Adrenal gland (tissue), 12 donors: ENCODE measurements around the gene RSAD1. TPM values are rescaled to one million over a fixed set of nuclear protein-coding genes. Genes with fewer than 3 reads are reported as not detected.

Experiments used
- DNase-seq, 7 donors: peaks; one replicate each; pipeline ENCODE4 v3.0.0-alpha.2; 2019 to 2020
- H3K27ac ChIP-seq, 5 donors: fragments of 200-600 bp; sonication (generic) in 4 of 5; 1 replicate in 3 of 5; 2 replicates in 2 of 5; pipeline versions ENCODE4 v1.5.1 to v1.8.0; 2016 to 2020; ENCODE audit warnings: mild to moderate bottlenecking in 1 of 5
- H3K27me3 ChIP-seq: fragments of 200-600 bp; 2 replicates; pipeline ENCODE4 v1.8.0; 2021
- H3K36me3 ChIP-seq, 2 donors: fragments of 200-600 bp; replicated peaks in 1 of 2; 1 replicate in 1 of 2; 2 replicates in 1 of 2; pipeline versions ENCODE4 v1.5.1 to v1.8.0; 2018 to 2022
- H3K4me1 ChIP-seq, 2 donors: fragments of 200-600 bp; replicated peaks in 1 of 2; 1 replicate in 1 of 2; 2 replicates in 1 of 2; pipeline versions ENCODE4 v1.5.1 to v1.8.0; 2018 to 2021
- H3K4me3 ChIP-seq, 4 donors: fragments of 200-600 bp; sonication (generic) in 3 of 4; one replicate each; pipeline ENCODE4 v1.5.1; 2016 to 2018
- H3K9me3 ChIP-seq, 3 donors: fragments of 200-600 bp; sonication (generic) in 1 of 3; replicated peaks in 1 of 3; 1 replicate in 2 of 3; 2 replicates in 1 of 3; pipeline versions ENCODE4 v1.5.1 to v1.8.0; 2016 to 2021
- POLR2A ChIP-seq, 2 donors: fragments of 450-650 bp; IDR thresholded peaks; one replicate each; pipeline ENCODE4 v1.6.1; 2017; ENCODE audit warnings: antibody characterized with exemption in 2 of 2, mild to moderate bottlenecking in 2 of 2, moderate library complexity in 1 of 2
- WGBS, 4 donors: extraction: QIAGEN DNeasy Blood & Tissue Kit in 2 of 4; methylation state at CpG; one replicate each; pipeline versions ENCODE4 v1.1.5 to v1.1.7; 2013 to 2017; 5-methylcytosine and 5-hydroxymethylcytosine counted together
- intact Hi-C, 2 donors: fragments of 100-400 bp; cut with DNase I; formaldehyde crosslinking; loops; one replicate each; pipeline versions ENCODE4 v1.14.1 to v1.15.0; 2022 to 2023
- polyA plus RNA-seq, 3 donors: library from polyadenylated mRNA; stranded (reverse); fragments of 200-250 nt in 2 of 3; fragments of 350-450 nt in 1 of 3; fragmentation: Illumina TruSeq in 1 of 3; extraction: RNeasy Lipid Tissue Mini Kit (QIAGEN cat#74804) in 1 of 3; gene quantifications; one replicate each; pipeline ENCODE4 v1.2.3, GENCODE V29; 2013 to 2014
- total RNA-seq, 9 donors: library from RNA; depleted of rRNA in 4 of 9; stranded (reverse); fragments of >200 nt in 4 of 9; fragments of 120-200 nt in 1 of 9; fragmentation: NEBNext Ultra II Directional in 1 of 9; extraction: Animal tissue kit (Norgen Biotek cat#: 25700) in 1 of 9; gene quantifications; one replicate each; pipeline versions ENCODE4 v1.1.0 to v1.2.4, GENCODE V29; 2013 to 2023
- TF ChIP-seq, protein P1 (sequence below), 6 experiments: fragments of 450-650 bp in 4 of 6; fragments of 200-600 bp in 2 of 6; sonication (generic) in 1 of 6; IDR thresholded peaks; 1 replicate in 5 of 6; 2 replicates in 1 of 6; pipeline versions ENCODE4 v1.5.1 to v1.8.0; 2016 to 2021; ENCODE audit warnings: antibody characterized with exemption in 6 of 6, mild to moderate bottlenecking in 2 of 6, moderate library complexity in 1 of 6
- donor health status: healthy with polysubstance abuse.
- donor health status: Bipolar disorder and iron deficiency.
- donor health status: DM: yes; HTN: yes; CAD: no.
- donor health status: DM: no; HTN: no; CAD: no.
- donor health status: DM: no; HTN: no; CAD: no.
- donor health status: DM: yes; HTN: yes; CAD: no.

RSAD1 gene
- total and polyA plus RNA-seq, 12 donors, result 28.4 to 77.3 (median 51.8) TPM

DNA sequence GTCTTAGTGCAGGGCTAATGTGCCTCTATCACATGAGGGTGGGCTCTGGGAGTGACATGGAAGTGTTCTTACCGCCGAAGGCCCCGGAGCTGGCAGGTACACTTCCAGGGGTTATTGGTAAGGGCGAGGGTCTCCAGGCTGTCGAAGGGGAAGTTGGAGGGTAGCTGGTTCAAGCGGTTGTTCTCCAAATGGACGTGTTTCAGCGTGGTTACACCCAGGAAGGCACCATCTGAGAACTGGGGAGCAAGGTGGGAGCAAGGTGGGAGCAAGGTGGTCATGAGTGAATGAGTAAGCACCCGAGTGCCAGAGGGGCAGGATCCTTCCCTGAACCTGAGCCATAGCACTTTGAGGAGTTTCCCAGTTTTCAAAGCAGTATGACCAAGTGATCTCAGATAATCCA is 13.0 kb upstream of the RSAD1 start:
- no peak for TF ChIP-seq POLR2A (IDR thresholded peaks at IDR 0.05)
- TF ChIP-seq, protein P1, sequence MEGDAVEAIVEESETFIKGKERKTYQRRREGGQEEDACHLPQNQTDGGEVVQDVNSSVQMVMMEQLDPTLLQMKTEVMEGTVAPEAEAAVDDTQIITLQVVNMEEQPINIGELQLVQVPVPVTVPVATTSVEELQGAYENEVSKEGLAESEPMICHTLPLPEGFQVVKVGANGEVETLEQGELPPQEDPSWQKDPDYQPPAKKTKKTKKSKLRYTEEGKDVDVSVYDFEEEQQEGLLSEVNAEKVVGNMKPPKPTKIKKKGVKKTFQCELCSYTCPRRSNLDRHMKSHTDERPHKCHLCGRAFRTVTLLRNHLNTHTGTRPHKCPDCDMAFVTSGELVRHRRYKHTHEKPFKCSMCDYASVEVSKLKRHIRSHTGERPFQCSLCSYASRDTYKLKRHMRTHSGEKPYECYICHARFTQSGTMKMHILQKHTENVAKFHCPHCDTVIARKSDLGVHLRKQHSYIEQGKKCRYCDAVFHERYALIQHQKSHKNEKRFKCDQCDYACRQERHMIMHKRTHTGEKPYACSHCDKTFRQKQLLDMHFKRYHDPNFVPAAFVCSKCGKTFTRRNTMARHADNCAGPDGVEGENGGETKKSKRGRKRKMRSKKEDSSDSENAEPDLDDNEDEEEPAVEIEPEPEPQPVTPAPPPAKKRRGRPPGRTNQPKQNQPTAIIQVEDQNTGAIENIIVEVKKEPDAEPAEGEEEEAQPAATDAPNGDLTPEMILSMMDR (IDR thresholded peaks at IDR 0.05), result no peak
- Histone ChIP-seq H3K36me3 (peaks cover 0 to 20% of the 10 kb centered on the region in 2 donors), H3K27ac (no peak overlapping the region), H3K4me1 (peaks cover 22% of the 10 kb centered on the region in 2 donors), H3K9me3 (no peaks in the 10 kb centered on the region), H3K4me3 (no peak overlapping the region), H3K27me3 (no peaks in the 10 kb centered on the region)
- intact Hi-C loops, result no loop called here
- no peak for DNase-seq
- 90 to 96% (median 93%) methylated on average over 9 of the region's 9 CpGs for WGBS, 4 donors

DNA sequence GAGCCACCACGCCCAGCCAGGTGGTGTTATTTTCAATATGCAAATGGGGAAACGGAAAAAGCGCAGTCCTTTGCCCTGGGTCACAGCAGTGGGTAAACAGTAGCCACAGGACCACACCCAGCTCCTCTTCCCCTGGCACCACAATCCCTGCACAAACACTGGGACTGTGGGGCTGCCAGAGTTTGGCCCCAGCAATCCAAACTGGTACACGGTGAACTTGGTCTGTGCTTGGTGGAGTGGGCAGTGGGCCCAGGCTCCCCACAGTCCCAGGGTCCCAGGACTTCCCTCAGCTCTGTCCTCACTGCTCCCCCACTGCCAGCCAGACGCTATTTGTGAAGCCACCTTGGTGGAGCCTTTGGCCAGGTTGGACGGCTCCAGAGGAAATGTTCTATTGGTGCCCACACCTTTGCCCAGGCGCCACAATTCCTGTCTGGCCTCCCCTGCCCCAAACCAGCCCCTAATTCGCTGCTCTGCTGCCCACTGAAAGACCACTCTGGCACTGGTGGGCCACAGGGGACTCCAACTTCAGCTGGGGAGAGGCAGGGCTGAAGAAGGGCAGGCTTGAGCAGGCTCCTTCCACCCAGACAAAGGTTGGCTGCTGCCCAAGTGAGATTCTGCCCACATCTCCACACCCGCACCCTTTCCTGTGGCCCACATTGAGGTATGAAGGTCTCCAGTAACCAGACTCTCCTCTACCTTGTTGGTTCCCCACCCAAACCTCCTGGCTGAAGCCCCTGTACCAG is 12.1 kb upstream of the RSAD1 start:
- Histone ChIP-seq H3K4me1 (peaks cover 22% of the 10 kb centered on the region in 2 donors), H3K27me3 (no peaks in the 10 kb centered on the region), H3K9me3 (no peaks in the 10 kb centered on the region), H3K4me3 (no peak overlapping the region), H3K36me3 (peaks cover 0 to 13% of the 10 kb centered on the region in 2 donors), H3K27ac (no peak overlapping the region)
- DNase-seq, result no peak
- TF ChIP-seq, protein P1 (IDR thresholded peaks at IDR 0.05), result no peak
- TF ChIP-seq POLR2A (IDR thresholded peaks at IDR 0.05), result no peak
- intact Hi-C loops, result no loop called here
- WGBS, 4 donors, result 88 to 94% (median 91%) methylated on average over 9 of the region's 9 CpGs

DNA sequence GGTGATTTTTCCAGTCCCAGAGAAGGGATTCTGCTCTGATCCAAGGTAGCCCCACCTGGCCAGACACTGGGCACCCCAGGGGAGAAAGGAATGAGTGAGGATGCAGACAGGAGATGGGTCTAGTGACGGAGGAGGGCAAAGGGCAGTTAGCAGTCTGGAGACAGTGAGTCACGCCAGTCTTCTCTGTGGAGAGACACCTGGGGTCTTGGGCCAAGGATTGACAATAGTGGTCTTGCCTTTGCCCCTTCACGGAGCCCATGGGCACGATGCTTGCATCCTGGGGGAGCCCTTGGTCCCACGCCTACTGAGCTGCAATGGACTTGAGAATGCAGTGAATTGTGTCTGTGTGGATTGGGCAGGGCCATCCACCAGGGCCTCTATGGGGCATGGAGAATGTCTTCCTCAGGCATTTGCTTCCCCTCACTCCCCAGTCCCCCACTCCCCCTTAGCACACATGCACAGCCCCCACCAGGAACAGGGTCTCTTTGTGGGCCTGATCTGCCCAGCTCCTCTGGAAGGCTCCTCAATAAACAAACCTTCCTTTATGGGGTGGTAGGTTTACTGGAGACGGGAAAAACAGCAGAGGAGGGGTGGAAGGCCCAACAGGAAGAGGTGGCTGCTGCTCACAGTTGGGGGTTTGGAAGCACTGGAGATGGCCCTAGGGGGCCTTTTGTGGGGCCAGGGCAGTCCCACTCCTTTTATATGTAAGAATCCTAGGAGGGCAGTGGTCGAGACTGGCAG is 11.4 kb upstream of the RSAD1 start:
- WGBS, 4 donors, result 81 to 94% (median 91%) methylated on average over 4 to 7 of the region's 7 CpGs
- intact Hi-C loops, result no loop called here
- Histone ChIP-seq H3K4me1 (peaks cover 22% of the 10 kb centered on the region in 2 donors), H3K9me3 (no peaks in the 10 kb centered on the region), H3K27me3 (no peaks in the 10 kb centered on the region), H3K27ac (no peak overlapping the region), H3K4me3 (no peak overlapping the region), H3K36me3 (peaks cover 0 to 17% of the 10 kb centered on the region in 2 donors)
- DNase-seq, result no peak
- TF ChIP-seq, protein P1 (IDR thresholded peaks at IDR 0.05), result no peak
- no peak for TF ChIP-seq POLR2A (IDR thresholded peaks at IDR 0.05)

DNA sequence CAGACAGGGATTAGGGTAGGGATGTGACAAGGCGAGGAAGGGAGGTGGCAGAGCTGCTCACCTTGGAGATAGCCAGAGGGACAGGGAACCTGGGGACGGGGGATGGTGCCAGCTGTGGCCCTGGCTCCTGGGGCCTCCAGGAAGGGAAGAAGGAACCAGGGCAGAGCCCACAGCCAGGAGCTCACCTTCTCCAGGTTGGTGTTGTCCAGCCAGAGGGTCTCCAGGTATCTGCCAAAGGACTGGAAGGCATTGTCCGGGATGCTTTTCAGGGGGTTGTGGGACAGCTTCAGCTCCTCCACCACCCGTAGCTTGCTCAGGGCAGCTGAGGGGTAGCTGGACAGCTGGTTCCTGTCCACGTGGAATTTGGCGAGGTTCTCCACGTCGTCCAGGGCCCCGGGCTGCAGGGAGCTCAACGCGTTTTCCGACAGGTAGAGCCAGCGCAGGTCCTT is 10.8 kb upstream of the RSAD1 start:
- no peaks in the 10 kb centered on the region for H3K27me3 ChIP-seq
- H3K36me3 ChIP-seq, result peaks cover 0 to 14% of the 10 kb centered on the region in 2 donors
- no peak for TF ChIP-seq POLR2A (IDR thresholded peaks at IDR 0.05)
- TF ChIP-seq, protein P1 (IDR thresholded peaks at IDR 0.05), result no peak
- no peak overlapping the region for H3K4me3 ChIP-seq
- H3K27ac ChIP-seq, result no peak overlapping the region
- no peaks in the 10 kb centered on the region for H3K9me3 ChIP-seq
- DNase-seq, result no peak
- H3K4me1 ChIP-seq, result peaks cover 22% of the 10 kb centered on the region in 2 donors
- WGBS, 4 donors, result 69 to 79% (median 78%) methylated on average over 3 to 13 of the region's 13 CpGs
- intact Hi-C loops, result no loop called here
